DMS114 treated with DMSO at 0.1 percent for 48 hours (cell line): Measurements from ENCODE around the gene DLG2.

Experiments used
- DNase-seq: peaks from one replicate; lab custom pipeline; 2025; ENCODE audit not compliant: unreplicated experiment; lab: John Stamatoyannopoulos, UW

Gene DLG2

GRCh38 chr11:84145616-84146185 is 1481.4 kb downstream of the DLG2 start:
- DNase-seq = no peak

GRCh38 chr11:84144531-84144930 is 1482.6 kb downstream of the DLG2 start:
- no peak for DNase-seq

GRCh38 chr11:84142411-84142810 is 1484.7 kb downstream of the DLG2 start:
- DNase-seq = no peak

- no peak for DNase-seq
These were observed 1486.6 kb downstream of the DLG2 start for GRCh38 chr11:84140386-84141169.

GRCh38 chr11:84137960-84138359 is 1489.2 kb downstream of the DLG2 start:
- DNase-seq = no peak

- DNase-seq = no peak
These were observed 1489.6 kb downstream of the DLG2 start for GRCh38 chr11:84137505-84137904.

- DNase-seq = no peak
These were observed 1490.2 kb downstream of the DLG2 start for GRCh38 chr11:84136926-84137325.

- no peak for DNase-seq
These were observed 1496.3 kb downstream of the DLG2 start for GRCh38 chr11:84130646-84131427.

- no peak for DNase-seq
These were observed 1497.1 kb downstream of the DLG2 start for GRCh38 chr11:84129961-84130576.

- DNase-seq = no peak
These were observed 1498.3 kb downstream of the DLG2 start for GRCh38 chr11:84128840-84129239.

GRCh38 chr11:84117394-84117793 is 1509.8 kb downstream of the DLG2 start:
- no peak for DNase-seq

- no peak for DNase-seq
These were observed 1520.6 kb downstream of the DLG2 start for GRCh38 chr11:84106541-84106940.

- DNase-seq = no peak
These were observed 1522.0 kb downstream of the DLG2 start for GRCh38 chr11:84105148-84105547.

GRCh38 chr11:84103096-84103495 is 1524.0 kb downstream of the DLG2 start:
- DNase-seq = no peak

GRCh38 chr11:84097186-84097585 is 1530.0 kb downstream of the DLG2 start:
- DNase-seq = no peak

- DNase-seq = no peak
These were observed 1535.7 kb downstream of the DLG2 start for GRCh38 chr11:84091212-84091986.

- DNase-seq = no peak
These were observed 1537.8 kb downstream of the DLG2 start for GRCh38 chr11:84089072-84090057.

- DNase-seq = no peak
These were observed 1555.3 kb downstream of the DLG2 start for GRCh38 chr11:84071851-84072250.

GRCh38 chr11:84069048-84069447 is 1558.1 kb downstream of the DLG2 start:
- no peak for DNase-seq

- DNase-seq = no peak
These were observed 1565.4 kb downstream of the DLG2 start for GRCh38 chr11:84061726-84062125.
